HFFc6 (cell line): ENCODE data around the gene GPR17. TPM values are rescaled to one million over a fixed set of nuclear protein-coding genes. Genes with fewer than 3 reads are reported as not detected.

Experiments used
- DNase-seq: peaks from one replicate; pipeline ENCODE4 v3.0.0-alpha.2; 2018
- H3K27ac Mint-ChIP-seq: 2 replicates; pipeline ENCODE4 v1.8.0; 2020; ENCODE audit warnings: mild to moderate bottlenecking, mixed read lengths
- H3K27me3 Mint-ChIP-seq: 2 replicates; pipeline ENCODE4 v1.8.0; 2021; ENCODE audit warnings: mild to moderate bottlenecking, moderate library complexity, mixed read lengths; ENCODE audit not compliant: insufficient read depth
- H3K36me3 Mint-ChIP-seq: 2 replicates; pipeline ENCODE4 v1.8.0; 2021; ENCODE audit warnings: low read depth, mixed read lengths
- H3K4me1 Mint-ChIP-seq: 2 replicates; pipeline ENCODE4 v1.8.0; 2020; ENCODE audit warnings: low read depth, mixed read lengths
- H3K4me3 Mint-ChIP-seq: 2 replicates; pipeline ENCODE4 v1.8.0; 2020; ENCODE audit warnings: mild to moderate bottlenecking, moderate library complexity, mixed read lengths
- H3K9me3 Mint-ChIP-seq: 2 replicates; pipeline ENCODE4 v1.8.0; 2020; ENCODE audit warnings: mild to moderate bottlenecking, mixed read lengths
- total RNA-seq, 6 experiments: library from RNA; stranded (reverse); fragmentation: NEBNext Ultra II Directional; extraction: Animal tissue kit (Norgen Biotek cat#: 25700); gene quantifications; 2 replicates in 1 of 6; 3 replicates in 5 of 6; pipeline ENCODE4 v1.2.3, GENCODE V29; 2021
- TF ChIP-seq, protein P1 (sequence below): fragments of 200-600 bp; sonication (generic); IDR thresholded peaks from 2 replicates; pipeline ENCODE4 v1.5.0; 2021; ENCODE audit warnings: antibody characterized with exemption, mild to moderate bottlenecking

The GPR17 gene
- total RNA-seq, 6 experiments from 2014 or later, result not detected

DNA sequence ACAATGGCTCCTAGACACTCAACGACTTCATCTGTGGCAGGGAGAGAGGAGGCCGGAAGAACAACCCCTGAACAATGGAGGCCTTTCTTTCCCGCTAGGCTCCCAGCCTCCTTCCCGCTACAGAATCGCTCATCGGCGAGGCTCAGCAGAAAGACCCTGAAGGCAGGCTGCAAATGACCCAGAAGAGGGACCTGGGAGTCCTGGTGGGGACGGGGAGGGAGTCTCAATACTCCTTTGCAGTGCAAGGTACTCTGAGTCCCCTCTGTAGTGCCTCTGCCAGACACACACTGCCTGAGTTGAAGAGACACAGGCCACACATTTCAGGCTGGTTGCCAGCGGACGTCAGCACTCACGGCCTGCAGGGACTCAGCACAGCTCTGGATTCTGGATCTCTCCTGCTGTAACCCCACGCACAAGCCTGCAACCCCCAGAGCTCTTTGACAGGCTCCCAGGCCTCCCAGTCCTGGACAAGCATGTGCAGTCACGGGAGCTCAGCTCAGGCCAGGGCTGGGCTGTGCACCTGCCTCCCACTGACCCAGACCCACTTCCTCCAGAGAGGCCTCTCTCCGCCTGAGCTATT, 6.1 kb downstream of the GPR17 start:
- TF ChIP-seq, protein P1, sequence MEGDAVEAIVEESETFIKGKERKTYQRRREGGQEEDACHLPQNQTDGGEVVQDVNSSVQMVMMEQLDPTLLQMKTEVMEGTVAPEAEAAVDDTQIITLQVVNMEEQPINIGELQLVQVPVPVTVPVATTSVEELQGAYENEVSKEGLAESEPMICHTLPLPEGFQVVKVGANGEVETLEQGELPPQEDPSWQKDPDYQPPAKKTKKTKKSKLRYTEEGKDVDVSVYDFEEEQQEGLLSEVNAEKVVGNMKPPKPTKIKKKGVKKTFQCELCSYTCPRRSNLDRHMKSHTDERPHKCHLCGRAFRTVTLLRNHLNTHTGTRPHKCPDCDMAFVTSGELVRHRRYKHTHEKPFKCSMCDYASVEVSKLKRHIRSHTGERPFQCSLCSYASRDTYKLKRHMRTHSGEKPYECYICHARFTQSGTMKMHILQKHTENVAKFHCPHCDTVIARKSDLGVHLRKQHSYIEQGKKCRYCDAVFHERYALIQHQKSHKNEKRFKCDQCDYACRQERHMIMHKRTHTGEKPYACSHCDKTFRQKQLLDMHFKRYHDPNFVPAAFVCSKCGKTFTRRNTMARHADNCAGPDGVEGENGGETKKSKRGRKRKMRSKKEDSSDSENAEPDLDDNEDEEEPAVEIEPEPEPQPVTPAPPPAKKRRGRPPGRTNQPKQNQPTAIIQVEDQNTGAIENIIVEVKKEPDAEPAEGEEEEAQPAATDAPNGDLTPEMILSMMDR, result no peak
- Mint-ChIP-seq H3K27ac (no peak overlapping the region; the same call in 1 of the 2 replicates), H3K36me3 (no peaks in the 10 kb centered on the region; the same call in 1 of the 2 replicates), H3K4me3 (no peak overlapping the region), H3K9me3 (no peaks in the 10 kb centered on the region), H3K27me3 (no peaks in the 10 kb centered on the region; the same call in none of the 2 replicates), H3K4me1 (peaks cover 21% of the 10 kb centered on the region)
- DNase-seq, result peak; percentile 15

DNA sequence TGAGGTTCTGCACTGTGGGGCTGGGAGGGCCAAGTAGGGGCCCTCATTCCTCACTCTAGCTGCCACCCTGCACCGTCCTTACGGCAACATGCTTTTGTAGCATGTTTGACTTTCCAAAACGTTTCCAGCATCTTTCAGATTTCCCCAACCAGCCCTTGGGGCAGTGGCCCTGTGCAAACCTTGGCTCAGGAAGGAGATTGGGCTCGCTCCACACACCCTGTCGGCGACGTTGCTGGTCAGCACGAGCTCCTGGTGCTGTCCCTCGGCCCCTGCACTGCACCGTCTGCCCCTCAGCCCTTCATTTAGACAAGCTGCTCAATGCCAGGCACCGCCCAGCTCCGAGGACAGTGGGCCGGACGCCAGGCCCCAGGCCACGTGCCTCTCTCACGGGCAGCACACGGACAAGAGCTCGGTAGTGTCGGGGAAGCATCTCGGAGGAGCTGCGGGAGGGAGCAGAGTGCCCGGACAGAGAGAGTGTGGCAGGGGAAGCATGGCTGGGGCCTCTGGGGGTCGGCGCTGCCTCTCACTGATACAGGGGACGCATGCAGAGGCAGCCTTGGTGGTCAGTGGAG, 6.9 kb downstream of the GPR17 start:
- Mint-ChIP-seq H3K27me3 (peaks cover 3% of the 10 kb centered on the region), H3K36me3 (no peaks in the 10 kb centered on the region; the same call in 1 of the 2 replicates), H3K9me3 (no peaks in the 10 kb centered on the region), H3K4me3 (no peak overlapping the region), H3K4me1 (peaks cover 13% of the 10 kb centered on the region), H3K27ac (peak overlapping the region; percentile 34; the same call in 1 of the 2 replicates)
- DNase-seq, result no peak
- TF ChIP-seq, protein P1, result no peak

DNA sequence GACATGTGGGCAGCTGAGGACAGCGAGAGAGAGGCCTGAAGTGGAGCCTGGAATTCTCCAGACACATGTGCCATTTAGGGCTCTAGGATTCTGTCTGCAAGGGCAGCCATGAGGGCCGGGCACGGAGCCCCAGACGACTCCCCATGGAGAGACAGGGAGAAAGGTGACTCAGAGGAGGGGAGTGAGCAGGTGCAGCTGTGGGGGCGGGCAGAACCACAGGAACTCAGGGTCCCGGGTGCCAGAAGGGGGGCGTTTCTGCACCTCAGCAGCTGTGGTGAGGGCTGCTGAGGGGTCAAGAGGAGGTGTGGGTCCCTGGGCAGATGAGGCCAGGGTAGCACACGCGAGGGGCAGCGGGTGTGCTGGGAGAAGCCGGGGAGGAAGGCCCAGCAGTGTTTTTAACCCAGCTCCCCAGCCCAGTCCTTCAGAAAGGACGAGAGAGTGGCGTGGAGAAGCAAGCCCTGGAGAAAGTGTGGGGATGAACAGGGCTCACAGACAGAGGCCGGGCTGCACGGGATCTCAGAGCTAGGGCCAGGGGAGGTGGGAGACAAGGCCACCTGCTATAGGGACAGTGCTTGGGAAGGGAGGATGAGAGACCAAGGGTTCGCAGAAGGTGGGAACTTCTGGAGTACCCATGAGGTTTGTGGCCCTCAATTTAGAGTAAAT, 7.6 kb downstream of the GPR17 start:
- H3K36me3 Mint-ChIP-seq, result no peaks in the 10 kb centered on the region; the same call in 1 of the 2 replicates
- peaks cover 3% of the 10 kb centered on the region for H3K27me3 Mint-ChIP-seq
- H3K4me3 Mint-ChIP-seq, result no peak overlapping the region
- no peak overlapping the region for H3K27ac Mint-ChIP-seq
- no peak for DNase-seq
- H3K4me1 Mint-ChIP-seq, result peaks cover 8% of the 10 kb centered on the region
- H3K9me3 Mint-ChIP-seq, result no peaks in the 10 kb centered on the region
- TF ChIP-seq, protein P1, result no peak

DNA sequence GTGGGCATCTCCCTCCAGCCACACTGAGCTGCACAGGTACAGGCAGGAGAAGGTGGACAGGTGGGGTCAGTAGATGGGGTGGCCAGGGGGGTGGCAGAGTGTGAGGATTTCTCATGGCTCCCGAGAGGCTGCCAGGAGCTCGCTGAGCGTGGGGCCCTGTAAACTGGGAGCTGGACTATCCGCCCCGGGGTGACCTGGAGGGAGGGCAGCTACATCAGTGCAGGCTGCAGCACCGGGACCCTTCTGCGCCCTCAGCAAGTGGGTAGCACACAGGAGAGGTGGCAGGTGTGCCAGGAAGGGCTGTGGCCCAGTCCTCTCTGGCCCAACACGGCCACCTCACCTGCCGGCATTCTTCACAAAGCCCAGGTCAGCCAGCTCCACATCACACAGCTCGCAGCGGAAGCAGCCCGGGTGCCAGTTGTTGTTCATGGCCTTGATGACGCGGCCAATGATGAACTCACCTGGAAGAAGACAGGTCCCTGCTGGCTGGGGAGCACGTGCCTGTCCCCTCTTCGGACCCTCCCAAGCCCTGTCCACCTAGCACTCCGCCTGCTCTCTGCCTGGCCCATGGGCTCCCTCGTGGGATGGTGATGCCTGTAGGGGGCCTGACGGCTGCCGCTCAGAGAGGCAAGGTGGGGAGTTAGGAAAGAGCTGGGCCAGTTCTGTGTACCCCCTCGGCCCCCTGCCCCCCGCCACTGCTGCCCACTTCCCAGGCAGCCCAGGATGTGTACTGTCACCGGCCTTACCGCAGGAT, 8.3 kb downstream of the GPR17 start:
- no peak for DNase-seq
- Mint-ChIP-seq H3K36me3 (no peaks in the 10 kb centered on the region; the same call in 1 of the 2 replicates), H3K4me3 (no peak overlapping the region), H3K27ac (no peak overlapping the region), H3K27me3 (peaks cover 5% of the 10 kb centered on the region), H3K4me1 (peaks cover 6% of the 10 kb centered on the region), H3K9me3 (no peaks in the 10 kb centered on the region)
- TF ChIP-seq, protein P1, result no peak

DNA sequence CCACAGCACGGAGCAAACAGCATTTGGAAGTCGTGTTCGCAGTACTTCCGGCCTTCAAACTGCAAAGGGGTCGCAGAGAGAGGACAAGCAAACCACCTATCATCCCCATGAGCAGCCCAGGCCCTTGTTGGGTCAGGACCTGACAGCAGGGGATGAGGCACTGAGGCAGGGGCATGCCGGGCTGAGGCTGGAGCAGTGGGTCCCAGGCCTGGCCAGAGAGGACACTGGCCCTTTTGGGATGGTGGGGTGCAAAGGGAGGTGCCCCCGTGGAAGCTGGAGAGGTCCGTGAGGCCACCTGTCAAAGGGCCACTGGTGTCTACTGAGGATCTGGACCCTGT, 8.9 kb downstream of the GPR17 start:
- Mint-ChIP-seq H3K9me3 (no peaks in the 10 kb centered on the region), H3K4me3 (no peak overlapping the region), H3K4me1 (peaks cover under 1% of the 10 kb centered on the region; the same call in 1 of the 2 replicates), H3K36me3 (peaks cover 5% of the 10 kb centered on the region), H3K27me3 (peaks cover 5% of the 10 kb centered on the region; the same call in 1 of the 2 replicates), H3K27ac (no peak overlapping the region)
- TF ChIP-seq, protein P1, result no peak
- no peak for DNase-seq
